HG03457 (cell line): ENCODE results near the gene FOXM1.

Experiments used
- ATAC-seq: cut with Tn5 transposase; IDR thresholded peaks from one replicate; pipeline ENCODE4 v1.9.1; 2021; ENCODE audit warnings: moderate number of reproducible peaks; ENCODE audit not compliant: unreplicated experiment

The FOXM1 gene, protein sequence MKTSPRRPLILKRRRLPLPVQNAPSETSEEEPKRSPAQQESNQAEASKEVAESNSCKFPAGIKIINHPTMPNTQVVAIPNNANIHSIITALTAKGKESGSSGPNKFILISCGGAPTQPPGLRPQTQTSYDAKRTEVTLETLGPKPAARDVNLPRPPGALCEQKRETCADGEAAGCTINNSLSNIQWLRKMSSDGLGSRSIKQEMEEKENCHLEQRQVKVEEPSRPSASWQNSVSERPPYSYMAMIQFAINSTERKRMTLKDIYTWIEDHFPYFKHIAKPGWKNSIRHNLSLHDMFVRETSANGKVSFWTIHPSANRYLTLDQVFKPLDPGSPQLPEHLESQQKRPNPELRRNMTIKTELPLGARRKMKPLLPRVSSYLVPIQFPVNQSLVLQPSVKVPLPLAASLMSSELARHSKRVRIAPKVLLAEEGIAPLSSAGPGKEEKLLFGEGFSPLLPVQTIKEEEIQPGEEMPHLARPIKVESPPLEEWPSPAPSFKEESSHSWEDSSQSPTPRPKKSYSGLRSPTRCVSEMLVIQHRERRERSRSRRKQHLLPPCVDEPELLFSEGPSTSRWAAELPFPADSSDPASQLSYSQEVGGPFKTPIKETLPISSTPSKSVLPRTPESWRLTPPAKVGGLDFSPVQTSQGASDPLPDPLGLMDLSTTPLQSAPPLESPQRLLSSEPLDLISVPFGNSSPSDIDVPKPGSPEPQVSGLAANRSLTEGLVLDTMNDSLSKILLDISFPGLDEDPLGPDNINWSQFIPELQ

DNA sequence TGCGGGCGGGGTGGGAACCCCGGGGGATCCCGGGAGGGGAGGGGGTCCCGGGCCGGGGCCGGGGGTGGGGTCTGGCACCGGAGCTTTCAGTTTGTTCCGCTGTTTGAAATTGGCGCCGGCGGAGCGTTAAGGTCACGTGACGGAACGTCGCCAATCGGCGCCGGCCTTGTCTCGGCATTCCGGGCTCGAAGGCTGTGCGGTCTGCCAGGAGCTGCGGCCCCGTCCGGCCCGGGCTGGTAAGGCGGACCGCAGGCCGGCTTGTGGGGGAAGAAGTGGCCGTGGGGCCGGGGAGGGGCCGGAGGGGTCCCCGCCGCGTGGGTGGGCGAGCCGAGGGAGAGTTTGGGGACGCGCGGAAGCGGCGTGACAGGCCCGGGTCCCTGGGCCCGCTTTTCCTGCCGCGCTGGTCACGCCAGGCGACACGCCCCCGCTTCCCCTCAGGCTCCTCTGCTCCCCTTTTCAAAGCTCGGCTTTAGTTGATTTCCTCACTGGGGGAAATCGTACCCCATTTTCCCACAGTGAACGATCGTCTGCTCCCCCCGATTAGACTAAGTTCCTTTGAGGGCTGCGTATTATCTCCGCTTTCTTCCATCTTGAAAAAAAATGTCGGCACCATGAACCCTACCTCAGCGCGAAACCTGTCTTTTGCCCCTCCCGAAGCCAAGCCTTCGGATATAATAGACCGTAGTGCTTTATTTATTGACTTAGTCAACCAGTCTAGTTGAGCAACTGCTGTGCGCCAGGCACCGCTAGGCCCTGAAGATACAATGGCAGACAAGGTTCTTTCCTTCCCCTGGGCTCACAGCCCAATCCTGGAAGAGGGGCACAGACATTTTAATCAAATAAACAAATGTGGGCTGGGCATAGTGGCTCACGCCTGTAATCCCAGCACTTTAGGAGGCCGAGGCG is at the start of gene FOXM1, which contains the start of gene RHNO1:
TSS of gene FOXM1 (minus strand) at position 128 of the 906 bp plus-strand sequence. CDS start 2,696 bp downstream, outside the sequence.
TSS of gene RHNO1 (plus strand) at position 177 of the 906 bp plus-strand sequence. CDS start 8,144 bp downstream, outside the sequence.
- peak; percentile 68 for ATAC-seq

DNA sequence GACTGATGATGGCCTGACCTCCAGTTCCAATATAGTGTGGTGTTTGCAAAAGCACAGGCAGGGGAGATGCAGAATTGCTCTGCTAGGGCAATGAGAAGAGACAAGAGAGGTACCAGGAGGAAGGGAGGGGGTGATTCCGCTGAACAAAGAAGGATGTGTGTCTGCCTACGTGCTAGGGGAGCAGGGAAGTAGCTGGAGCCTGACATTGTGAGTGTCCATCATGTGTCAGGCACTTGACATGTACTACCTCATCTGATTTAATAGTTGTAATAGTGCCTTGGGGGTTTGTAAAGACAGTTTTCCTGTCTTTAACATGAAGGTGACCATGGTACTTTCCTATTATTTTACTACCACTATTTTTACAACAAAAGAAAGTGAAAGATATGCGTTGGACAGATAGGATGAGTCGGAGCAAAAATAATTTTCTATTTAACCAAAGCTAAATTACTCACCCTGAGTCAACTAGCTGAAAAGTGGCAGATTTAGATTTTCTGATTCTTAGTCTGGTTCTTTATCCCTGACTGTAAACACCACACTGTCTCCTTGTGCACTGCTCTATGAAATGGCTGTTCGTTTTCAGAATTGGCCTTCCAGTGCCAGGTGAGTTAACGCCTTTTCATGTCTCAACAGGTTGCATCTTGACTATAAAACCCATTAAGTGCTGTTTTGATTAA is 48.5 kb upstream of the FOXM1 start:
- ATAC-seq, result no peak

DNA sequence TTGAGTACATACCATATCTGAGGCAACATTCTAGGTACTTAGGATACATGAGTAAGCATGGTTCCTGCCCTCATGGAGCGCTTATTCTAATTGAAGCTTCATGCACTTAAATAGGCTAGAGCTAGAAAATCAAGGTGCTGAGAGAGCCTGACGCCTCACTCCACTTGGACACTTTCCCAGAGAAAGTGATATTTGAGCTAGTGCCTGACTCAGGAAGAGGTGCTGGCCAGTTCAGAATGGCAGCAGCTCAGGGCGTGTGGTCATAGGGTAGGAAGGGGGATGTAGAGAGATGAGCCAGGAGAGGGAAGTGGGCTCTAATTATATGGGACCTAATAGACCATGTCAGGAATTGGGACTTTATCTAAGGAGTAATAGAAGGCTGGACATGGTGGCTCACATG is 47.0 kb upstream of the FOXM1 start:
- no peak for ATAC-seq

DNA sequence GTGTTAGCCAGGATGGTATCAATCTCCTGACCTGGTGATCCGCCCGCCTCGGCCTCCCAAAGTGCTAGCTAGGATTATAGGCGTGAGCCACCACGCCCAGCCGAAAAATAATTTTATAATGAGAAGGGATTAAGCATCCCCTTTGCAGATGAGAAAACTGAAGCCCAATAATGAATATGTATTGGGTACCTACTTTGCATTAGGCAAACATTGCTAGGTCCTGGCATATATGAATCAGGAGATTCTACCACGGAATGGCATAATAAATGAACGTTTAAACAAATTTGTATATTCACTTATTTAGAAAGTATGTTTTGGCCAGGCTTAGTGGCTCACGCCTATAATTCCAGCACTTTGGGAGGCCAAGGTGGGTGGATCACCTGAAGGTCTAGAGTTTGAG is 46.1 kb upstream of the FOXM1 start:
- no peak for ATAC-seq

DNA sequence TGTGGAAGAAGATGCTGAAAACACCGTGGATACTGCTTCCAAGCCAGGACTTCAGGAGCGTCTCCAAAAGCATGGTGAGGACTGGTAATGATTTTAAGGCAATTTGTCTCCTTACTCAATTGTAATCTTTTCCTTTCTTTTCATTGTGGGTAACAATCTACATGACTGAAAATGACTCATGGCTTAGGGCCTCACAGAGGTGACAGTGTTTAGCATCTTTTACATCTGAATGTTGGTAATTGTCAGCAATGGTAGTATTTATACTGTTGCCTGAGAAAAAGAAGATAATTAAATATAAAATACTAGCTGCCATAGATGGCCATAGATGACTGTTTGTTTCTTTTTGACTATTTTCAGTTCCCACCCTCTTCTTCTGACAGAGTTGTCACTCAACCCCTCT is 45.4 kb upstream of the FOXM1 start:
- no peak for ATAC-seq

DNA sequence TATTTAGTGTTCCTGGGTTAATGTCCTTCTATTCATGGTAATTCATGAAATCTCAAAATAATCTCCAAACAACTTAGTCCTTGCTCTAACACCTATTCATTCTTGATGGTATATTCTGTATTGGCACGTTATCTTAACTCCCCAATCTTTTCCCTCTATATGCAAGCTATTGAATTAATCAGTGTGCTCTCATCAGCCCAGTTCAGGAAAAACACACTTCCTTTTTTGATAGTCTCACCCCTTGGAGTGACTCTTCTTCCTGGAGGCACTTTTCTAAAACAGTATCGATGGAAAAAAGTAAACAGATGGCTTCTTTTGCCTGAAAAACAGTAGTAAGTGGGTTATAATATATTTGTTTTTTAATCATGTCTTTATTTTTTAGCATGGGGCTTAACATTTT is 42.3 kb upstream of the FOXM1 start:
- no peak for ATAC-seq

DNA sequence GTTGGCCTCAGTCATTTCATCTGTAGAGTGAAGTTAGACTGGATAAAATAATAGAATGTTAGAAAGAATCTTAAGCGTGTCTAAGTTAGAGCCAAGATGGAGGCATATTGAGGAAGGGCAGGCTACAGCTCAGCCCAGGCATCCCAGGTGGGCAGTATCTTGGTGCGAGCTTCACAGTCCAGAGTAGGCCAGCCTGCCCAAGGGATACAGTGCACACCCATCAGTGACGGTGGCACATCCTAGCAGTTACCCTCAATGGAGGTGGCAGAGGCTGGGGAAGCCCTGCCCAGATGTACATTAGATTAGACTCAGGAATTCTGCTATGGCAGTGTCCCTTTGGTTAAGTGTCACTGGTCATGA is 35.2 kb upstream of the FOXM1 start:
- ATAC-seq, result no peak

DNA sequence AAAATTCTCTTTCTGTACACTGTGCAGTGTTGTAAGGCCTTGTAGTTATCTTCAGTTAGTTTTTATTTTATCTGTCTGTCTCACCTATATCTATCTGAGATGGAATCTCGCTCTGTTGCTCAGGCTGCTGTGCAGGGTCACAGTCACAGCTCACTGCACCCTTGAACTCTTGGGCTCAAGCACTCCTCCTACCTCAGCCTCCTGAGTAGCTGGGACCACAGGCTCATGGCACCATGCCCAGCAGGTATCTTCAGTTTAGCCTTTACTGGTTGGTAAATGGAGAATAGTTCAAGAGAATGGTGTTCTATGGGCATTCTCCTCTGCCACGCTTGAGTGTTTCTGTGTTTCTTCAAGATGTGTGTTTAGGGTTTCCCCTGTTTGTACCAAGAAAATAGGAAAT is 27.3 kb upstream of the FOXM1 start:
- no peak for ATAC-seq

DNA sequence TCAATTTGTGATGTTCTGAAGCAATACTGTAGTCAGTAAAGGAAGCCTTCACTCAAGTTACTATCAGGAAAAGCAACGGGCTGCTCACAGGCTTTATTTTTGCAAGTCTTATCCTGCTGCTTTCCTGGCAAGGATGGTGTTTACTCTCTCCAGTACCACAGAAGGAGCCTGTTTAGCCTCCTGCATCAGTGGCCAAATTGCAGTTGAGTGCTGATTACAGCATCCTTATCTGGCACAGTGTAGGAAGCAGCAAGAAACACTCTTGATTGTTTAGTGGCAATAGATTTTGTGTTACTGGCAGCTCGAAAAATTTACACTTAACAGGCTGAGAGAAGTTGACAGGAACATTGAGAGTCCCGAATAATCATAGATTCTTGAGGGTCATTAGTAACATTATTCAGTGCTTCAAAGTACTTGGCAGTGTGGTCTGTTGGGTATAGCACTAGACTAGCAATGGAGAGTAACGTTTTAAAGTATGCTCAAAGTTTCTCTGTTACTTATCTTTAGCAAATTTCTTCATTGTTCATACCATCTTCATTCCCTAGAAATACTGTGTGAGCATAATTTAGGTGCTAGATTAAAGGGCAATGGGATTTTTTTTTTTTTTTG is 25.4 kb upstream of the FOXM1 start:
- ATAC-seq, result no peak

DNA sequence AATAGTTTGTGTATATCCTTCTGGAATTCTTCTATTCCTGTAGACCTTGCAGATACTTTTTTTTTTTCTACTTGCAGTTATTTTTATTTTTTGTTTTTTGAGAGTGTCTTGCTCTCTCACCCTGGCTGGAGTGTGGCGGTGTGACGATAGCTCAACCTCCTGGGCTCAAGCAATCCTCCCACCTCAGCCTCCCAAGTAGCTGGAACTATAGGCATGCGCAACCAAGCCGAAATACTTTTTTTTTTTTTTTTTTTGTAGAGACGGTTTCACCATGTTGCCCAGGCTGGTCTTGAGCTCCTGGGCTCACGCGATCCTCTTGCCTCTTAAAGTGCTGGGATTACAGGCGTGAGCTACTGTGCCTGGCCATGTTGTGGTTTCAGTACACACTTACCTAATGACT is 23.7 kb upstream of the FOXM1 start:
- no peak for ATAC-seq

DNA sequence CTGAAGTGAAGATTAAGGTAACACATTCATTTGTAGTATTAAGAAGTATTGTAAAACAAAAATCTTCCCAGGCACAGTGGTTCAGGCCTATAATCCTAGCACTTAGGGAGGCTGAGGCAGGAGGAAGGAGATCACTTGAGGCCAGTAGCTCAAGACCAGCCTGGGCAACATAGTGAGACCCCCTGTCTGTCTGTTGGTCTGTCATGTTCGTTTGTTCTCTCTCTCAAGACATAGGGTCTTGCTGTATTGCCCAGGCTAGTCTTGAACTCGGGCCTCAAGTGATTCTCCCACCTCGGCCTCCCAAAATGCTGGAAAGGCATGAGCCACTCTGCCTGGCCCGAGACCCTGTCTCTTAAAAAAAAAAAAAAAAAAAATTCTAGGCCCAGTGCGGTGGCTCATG is 20.4 kb upstream of the FOXM1 start:
- ATAC-seq, result no peak

DNA sequence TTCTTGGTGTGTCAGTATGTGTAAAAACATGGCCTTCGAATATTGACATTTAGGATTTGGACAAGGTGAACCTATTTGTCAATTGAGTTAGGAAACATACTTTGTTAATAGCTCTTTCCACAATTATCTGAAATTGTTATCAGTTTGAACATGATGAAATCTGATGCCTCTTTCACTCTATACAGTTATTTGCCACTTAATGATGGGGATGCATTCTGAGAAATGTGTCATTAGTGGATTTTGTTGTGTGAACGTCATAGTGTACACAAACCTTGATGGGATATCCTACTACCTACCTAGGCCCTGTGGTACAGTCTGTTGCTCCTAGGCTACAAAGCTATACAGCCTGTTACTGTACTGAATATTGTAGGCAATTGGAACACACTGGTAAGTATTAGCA is 18.5 kb upstream of the FOXM1 start:
- ATAC-seq, result no peak

DNA sequence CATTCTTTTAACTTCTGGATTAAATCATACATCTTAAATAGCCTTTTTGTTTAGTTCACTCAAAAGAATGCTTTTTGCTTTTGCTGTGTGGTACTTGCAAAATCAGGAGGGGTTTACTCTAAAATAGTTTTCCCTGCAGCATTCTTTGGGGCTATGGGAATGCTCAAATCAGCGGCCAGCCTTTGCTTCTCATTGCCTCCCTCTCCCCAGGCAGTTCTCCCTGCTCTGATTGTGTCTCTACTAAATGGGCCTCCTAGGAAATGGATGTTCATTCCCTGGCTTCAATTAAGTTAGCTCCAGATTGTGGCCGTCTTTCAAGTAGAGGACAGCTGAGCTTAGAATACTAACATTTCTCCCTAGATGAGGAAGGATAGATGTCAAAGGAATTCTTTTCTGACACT is 18.1 kb upstream of the FOXM1 start:
- no peak for ATAC-seq

DNA sequence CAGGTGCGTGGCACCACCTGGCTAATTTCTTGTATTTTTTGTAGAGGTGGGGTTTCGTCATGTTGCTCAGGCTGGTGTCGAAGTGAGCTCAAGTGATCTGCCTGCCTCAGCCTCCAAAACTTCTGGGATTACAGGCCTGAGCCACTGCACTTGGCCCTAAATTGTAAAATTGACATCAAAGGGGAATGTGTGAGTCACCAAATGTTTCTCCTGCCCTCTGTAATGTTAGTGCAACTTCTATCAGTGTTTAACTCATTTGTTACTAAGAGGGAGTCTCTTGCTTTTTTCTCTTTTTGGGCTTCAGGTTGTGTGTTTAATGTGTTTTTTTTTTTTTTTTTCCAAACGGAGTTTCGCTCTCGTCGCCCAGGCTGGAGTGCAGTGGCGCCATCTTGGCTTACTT is 16.0 kb upstream of the FOXM1 start:
- no peak for ATAC-seq

DNA sequence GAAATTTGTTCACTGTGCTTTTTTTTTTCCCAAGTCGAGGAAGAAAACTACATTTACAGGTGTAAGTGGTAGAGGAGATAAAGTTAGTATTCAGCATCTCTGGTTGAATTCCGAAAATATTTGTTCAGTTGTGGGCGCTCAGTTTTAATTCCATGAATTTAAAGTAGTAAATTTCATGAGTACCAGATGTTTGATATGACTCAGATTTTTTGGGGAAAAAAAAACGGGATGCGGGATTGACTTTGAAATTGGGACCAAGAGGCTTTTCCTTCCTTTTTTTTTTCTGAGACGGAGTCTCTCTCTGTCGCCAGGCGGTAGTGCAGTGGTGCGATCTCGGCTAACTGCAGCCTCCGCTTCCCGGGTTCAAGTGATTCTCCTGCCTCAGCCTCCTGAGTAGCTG is 15.3 kb upstream of the FOXM1 start:
- ATAC-seq, result no peak

DNA sequence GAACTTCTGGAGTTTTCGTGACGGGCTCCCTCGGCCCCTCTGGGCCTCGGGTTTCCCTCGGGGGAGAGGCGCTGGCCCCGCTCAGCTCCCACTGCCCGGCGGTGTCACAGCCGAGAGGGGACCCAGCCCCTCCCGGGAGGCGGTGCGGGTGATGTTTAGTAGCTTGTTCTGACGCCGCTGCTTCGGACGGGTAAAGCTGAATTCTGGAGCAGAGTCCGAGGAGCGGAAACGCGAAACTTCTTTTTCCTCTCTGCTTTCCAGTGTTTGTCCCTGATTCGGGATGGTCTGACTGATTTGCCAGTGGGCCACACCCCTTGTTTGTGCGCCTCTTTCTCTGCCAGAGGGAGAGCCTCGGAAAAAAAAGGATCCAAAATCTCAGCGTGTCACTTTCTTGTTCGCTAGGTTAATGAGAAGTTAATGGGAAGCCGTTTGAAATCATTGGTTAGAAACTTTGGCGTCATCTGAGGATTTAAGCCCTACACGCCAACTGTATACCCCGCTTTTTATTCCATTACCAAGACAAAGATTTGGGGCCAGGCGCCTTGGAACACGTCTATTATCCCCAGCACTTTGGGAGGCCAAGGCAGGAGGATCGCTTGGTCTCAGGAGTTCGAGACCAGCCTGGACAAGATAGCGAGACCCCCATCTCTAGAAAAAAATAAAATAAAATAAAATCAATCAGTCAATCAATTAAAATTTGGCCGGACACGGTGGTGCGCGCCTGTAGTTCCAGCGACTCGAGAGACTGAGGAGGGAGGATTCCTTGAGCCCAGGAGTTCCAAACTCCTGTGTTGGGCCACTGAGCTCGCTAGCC is 14.5 kb upstream of the FOXM1 start:
- no peak for ATAC-seq

DNA sequence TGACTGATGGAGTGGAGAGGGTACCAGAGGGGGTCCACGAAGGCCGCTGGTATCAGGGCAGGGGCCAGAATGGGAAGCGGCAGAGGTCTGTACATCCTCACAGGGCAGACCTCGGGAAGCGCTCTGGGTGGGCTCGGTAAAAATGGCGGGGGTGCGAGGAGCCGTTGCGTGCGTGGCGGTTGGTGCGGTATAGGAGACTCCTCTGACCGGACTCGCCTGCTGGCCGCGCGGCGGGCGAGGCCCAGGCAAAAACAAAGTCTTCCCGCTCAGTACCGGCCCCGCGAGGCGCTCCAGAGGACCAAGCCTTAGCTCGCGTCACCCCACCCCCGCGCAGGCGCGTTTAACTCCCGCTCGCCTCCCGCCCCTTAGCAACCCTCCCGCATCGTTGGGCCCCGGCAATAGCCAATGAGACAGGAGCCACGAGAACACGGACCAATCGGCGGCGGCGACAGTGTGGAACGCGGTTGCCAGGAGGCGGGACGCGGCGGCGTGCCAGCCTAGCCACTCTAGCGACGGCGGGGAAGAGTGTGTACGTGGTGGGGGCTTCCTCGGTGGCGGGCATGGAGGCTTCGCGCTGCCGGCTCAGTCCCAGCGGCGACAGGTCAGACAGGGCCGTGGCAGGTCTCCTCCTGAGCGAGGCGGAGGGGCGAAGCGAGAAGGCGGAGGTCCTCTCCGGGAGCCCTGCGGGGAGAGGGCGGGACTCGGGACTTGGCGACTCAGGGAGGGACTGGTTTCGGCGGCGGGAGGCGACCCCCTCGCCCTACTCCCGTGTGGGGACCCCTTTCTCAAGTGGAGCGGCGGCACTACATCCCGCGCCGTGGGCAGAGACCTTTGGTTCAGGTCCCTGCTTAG is 13.6 kb upstream of the FOXM1 start, which contains the start of gene TULP3:
TSS of gene TULP3 (plus strand) at position 504 of the 852 bp plus-strand sequence. CDS start at position 561, 57 bp downstream.
- peak; percentile 93 for ATAC-seq

DNA sequence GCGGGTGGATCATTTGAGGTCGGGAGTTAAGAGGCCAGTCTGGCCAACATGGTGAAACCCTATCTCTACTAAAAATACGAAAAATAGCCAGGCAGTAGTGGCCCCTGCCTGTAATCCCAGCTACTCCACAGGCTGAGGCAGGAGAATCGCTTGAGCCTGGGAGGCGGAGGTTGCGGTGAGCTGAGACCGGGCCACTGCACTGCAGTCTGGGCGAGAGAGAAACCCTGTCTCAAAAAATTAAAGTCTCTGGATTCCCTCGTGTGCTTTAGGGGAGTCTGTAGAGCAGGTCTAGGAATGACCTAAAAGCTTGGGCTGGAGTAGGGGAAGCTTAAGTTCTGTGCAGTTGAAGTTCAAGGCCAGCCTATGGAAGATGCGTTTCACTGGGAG is 13.0 kb upstream of the FOXM1 start:
- ATAC-seq, result no peak
